GM15510 (cell line): ENCODE measurements around the gene DYDC1.

Experiments used
- POLR2A ChIP-seq: IDR thresholded peaks from 3 replicates; pipeline ENCODE4 v1.6.1; 2011; ENCODE audit warnings: borderline replicate concordance; ENCODE audit not compliant: insufficient read length; ENCODE audit errors: extremely low read depth

The DYDC1 gene

GRCh38 chr10:80319318-80319717 lies 37.2 kb downstream of the DYDC1 start:
- no peak for TF ChIP-seq POLR2A

GRCh38 chr10:80318742-80319141 lies 37.8 kb downstream of the DYDC1 start:
- TF ChIP-seq POLR2A, result no peak

DNA sequence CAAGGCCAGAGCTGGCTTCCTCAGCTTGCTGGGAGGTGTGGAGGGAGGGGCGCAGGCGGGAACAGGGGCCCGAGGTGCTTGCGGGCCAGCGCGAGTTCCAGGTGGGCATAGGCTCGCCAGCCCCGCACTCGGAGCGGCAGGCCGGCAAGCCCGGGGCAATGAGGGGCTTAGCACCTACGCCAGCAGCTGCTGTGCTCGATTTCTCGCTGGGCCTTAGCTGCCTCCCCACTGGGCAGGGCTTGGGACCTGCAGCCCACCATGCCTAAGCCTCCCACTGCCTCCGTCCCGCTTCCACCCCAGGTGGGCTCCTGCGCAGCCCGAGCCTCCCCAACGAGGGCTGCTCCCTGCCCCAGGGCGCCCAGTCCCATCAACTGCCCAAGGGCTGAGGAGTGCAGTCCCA lies 41.2 kb downstream of the DYDC1 start:
- TF ChIP-seq POLR2A, result no peak

DNA sequence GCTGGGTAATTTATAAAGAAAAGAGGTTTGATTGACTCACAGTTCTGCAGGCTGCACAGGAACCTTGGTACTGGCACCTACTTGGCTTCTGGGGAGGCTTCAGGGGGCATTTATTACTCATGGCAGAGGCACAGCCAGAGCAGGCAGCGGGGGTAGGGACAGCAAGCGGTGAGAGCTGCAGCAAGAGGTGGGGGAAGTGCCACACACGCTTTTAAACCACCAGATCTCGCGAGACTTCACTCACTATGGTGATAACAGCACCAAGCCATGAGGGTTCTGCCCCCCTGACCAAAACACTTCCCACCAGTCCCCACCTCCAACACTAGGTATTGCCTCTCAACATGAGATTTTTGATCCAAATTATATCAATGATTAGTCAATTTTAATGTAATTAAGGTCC lies 43.0 kb downstream of the DYDC1 start:
- TF ChIP-seq POLR2A, result no peak

- no peak for TF ChIP-seq POLR2A
Observed at GRCh38 chr10:80296942-80297341, 59.6 kb downstream of the DYDC1 start.

GRCh38 chr10:80292607-80293239 lies 63.8 kb downstream of the DYDC1 start:
- no peak for TF ChIP-seq POLR2A

- TF ChIP-seq POLR2A, result no peak
Observed at GRCh38 chr10:80290474-80291220, 65.9 kb downstream of the DYDC1 start.

GRCh38 chr10:80289451-80290287 lies 66.9 kb downstream of the DYDC1 start, which contains the start of gene MAT1A:
TSS of gene MAT1A (minus strand) at chr10:80289658. CDS start at chr10:80289423, 235 bp downstream.
- no peak for TF ChIP-seq POLR2A

DNA sequence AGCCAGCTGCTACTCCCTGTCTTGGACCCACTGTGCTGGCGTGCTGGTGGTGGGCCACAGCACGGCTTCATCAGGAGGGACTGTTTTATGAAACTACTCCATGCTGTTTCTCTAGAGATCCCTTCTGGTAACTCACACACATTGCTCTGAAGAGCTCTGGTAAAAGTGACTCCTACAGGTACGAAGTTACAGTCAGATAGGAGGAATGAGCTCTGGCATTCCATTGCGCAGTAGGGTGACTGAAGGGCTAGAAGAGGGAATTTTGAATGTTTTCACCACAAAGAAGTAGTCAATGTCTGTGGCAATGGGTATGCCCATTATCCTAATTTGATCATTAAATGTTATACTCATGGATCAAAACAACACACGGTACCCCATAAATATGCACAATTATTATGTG lies 67.7 kb downstream of the DYDC1 start:
- TF ChIP-seq POLR2A, result no peak
